Tibial nerve (tissue), 4 donors: ENCODE measurements around the gene YIF1B. TPM values are rescaled to one million over a fixed set of nuclear protein-coding genes. Genes with fewer than 3 reads are reported as not detected.

Experiments used
- DNase-seq, 2 donors: peaks; one replicate each; pipeline ENCODE4 v3.0.0-alpha.2; 2019; ENCODE audit warnings: low spot score in 2 of 2
- H3K27ac ChIP-seq, 4 donors: fragments of 200-600 bp; sonication (generic) in 3 of 4; one replicate each; pipeline ENCODE4 v1.5.1; 2017 to 2019; ENCODE audit warnings: mild to moderate bottlenecking in 1 of 4
- H3K27me3 ChIP-seq, 2 donors: fragments of 200-600 bp; sonication (generic) in 1 of 2; one replicate each; pipeline versions ENCODE4 v1.5.1 to v1.6.0; 2017 to 2019
- H3K36me3 ChIP-seq, 3 donors: fragments of 200-600 bp; sonication (generic); one replicate each; pipeline ENCODE4 v1.5.1; 2018 to 2019
- H3K4me1 ChIP-seq, 4 donors: fragments of 200-600 bp; sonication (generic) in 3 of 4; one replicate each; pipeline ENCODE4 v1.5.1; 2017 to 2019
- H3K4me3 ChIP-seq, 4 donors: fragments of 200-600 bp; sonication (generic) in 3 of 4; one replicate each; pipeline ENCODE4 v1.5.1; 2017 to 2019; ENCODE audit warnings: mild to moderate bottlenecking in 1 of 4, moderate library complexity in 1 of 4
- H3K9me3 ChIP-seq, 4 donors: fragments of 200-600 bp; sonication (generic) in 3 of 4; one replicate each; pipeline ENCODE4 v1.5.1; 2017 to 2019
- EP300 ChIP-seq, 2 donors: sonication (generic); formaldehyde crosslinking; IDR thresholded peaks; one replicate each; pipeline ENCODE4 v1.6.1; 2017; ENCODE audit warnings: antibody characterized with exemption in 2 of 2, mild to moderate bottlenecking in 1 of 2
- POLR2A ChIP-seq, 2 donors: fragments of 450-650 bp; IDR thresholded peaks; one replicate each; pipeline ENCODE4 v1.6.1; 2017; ENCODE audit warnings: antibody characterized with exemption in 2 of 2, mild to moderate bottlenecking in 2 of 2, moderate library complexity in 2 of 2
- WGBS, 2 donors: methylation state at CpG; one replicate each; pipeline ENCODE4 v1.1.5; 2018; 5-methylcytosine and 5-hydroxymethylcytosine counted together
- total RNA-seq, 4 donors: library from RNA; depleted of rRNA; stranded (reverse); fragments of >200 nt; gene quantifications; one replicate each; pipeline ENCODE4 v1.1.0, GENCODE V29; 2016
- TF ChIP-seq, protein P1 (sequence below), 5 experiments: fragments of 200-600 bp in 3 of 5; fragments of 450-650 bp in 2 of 5; sonication (generic) in 3 of 5; IDR thresholded peaks; one replicate each; pipeline ENCODE4 v1.5.1; 2016 to 2019; ENCODE audit warnings: antibody characterized with exemption in 5 of 5, mild to moderate bottlenecking in 3 of 5, moderate library complexity in 2 of 5

The YIF1B gene
- total RNA-seq, 4 donors from 2014 or later = 30.8 to 57.3 (median 46.0) TPM

DNA sequence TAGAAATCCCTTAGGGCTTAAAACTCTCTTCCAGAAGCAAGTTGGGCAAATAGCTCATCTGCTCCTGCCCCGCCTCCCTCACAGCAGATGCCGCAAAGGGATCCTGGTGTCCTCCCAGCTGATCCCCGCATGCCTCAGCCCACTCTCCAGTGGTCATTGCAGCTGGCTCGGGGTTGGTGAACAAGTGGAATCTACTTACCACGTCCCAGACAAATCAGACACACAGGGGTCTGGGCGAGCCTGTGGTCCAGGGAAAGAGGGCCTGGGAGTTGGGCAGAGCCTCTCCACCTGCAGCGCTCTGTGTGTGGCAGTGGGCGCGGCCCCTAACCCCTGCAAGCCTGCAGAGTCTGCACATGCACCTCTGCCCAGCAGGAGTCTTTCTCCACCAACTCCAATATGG is 22.5 kb downstream of the YIF1B start:
- TF ChIP-seq EP300 (IDR thresholded peaks at IDR 0.05) (no peak), POLR2A (IDR thresholded peaks at IDR 0.05) (no peak)
- TF ChIP-seq, protein P1, sequence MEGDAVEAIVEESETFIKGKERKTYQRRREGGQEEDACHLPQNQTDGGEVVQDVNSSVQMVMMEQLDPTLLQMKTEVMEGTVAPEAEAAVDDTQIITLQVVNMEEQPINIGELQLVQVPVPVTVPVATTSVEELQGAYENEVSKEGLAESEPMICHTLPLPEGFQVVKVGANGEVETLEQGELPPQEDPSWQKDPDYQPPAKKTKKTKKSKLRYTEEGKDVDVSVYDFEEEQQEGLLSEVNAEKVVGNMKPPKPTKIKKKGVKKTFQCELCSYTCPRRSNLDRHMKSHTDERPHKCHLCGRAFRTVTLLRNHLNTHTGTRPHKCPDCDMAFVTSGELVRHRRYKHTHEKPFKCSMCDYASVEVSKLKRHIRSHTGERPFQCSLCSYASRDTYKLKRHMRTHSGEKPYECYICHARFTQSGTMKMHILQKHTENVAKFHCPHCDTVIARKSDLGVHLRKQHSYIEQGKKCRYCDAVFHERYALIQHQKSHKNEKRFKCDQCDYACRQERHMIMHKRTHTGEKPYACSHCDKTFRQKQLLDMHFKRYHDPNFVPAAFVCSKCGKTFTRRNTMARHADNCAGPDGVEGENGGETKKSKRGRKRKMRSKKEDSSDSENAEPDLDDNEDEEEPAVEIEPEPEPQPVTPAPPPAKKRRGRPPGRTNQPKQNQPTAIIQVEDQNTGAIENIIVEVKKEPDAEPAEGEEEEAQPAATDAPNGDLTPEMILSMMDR (IDR thresholded peaks at IDR 0.05) = no peak
- 76 to 88% methylated on average over 8 to 9 of the region's 9 CpGs for WGBS, 2 donors
- no peak overlapping the region for H3K4me3 ChIP-seq
- H3K27ac ChIP-seq = peak overlapping the region in 2 of 4 donors; percentile 50 to 81
- peaks cover 0 to 8% (median 0%) of the 10 kb centered on the region in 3 donors for H3K36me3 ChIP-seq
- H3K9me3 ChIP-seq = no peaks in the 10 kb centered on the region
- no peaks in the 10 kb centered on the region for H3K27me3 ChIP-seq
- peaks cover 0 to 7% (median 1%) of the 10 kb centered on the region in 4 donors for H3K4me1 ChIP-seq
- no peak for DNase-seq

DNA sequence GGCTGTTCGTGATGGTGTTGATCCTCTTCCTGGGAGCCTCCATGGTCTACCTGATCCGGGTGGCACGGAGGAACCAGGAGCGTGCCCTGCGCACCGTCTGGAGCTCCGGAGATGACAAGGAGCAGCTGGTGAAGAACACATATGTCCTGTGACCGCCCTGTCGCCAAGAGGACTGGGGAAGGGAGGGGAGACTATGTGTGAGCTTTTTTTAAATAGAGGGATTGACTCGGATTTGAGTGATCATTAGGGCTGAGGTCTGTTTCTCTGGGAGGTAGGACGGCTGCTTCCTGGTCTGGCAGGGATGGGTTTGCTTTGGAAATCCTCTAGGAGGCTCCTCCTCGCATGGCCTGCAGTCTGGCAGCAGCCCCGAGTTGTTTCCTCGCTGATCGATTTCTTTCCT is 23.9 kb downstream of the YIF1B start:
- 77 to 80% methylated on average over 13 to 14 of the region's 15 CpGs for WGBS, 2 donors

DNA sequence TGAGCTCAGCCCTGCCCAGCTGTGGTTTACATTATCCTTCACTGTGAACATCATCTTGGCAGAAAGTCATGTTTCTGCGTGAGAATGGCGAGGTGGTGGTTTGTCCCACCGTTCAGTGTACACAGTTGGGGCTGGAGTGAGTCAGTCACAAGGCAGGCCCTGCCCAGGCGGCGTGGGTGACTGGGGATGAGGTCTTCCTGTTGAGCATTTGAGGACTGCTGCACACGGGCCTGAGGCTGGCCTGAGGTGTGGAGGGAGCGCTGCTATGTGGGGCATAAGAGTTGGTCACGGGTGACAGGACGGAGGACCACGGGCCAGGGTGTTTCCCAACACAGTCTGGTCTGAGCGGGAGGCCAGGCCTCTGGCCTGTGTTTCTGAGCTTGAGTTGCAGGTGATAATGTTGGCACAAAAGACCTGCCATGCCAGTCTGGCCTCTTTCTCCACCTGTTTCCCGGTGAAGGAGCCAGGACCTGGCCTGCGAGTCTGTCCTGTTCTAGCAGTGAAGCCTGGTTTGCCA is 25.1 kb downstream of the YIF1B start:
- WGBS, 2 donors = 75 to 79% methylated on average over 13 of the region's 13 CpGs
- no peaks in the 10 kb centered on the region for H3K27me3 ChIP-seq
- TF ChIP-seq, protein P1 (IDR thresholded peaks at IDR 0.05) = no peak
- no peak for TF ChIP-seq POLR2A (IDR thresholded peaks at IDR 0.05)
- TF ChIP-seq EP300 (IDR thresholded peaks at IDR 0.05) = no peak
- no peak overlapping the region for H3K4me3 ChIP-seq
- H3K27ac ChIP-seq = no peak overlapping the region
- peaks cover 0 to 8% (median 0%) of the 10 kb centered on the region in 3 donors for H3K36me3 ChIP-seq
- H3K4me1 ChIP-seq = peaks cover 0 to 15% (median 5%) of the 10 kb centered on the region in 4 donors
- DNase-seq = no peak
- no peaks in the 10 kb centered on the region for H3K9me3 ChIP-seq

More for the DNA sequence above, 23.9 kb downstream of the YIF1B start:
- Histone ChIP-seq H3K27me3 (no peaks in the 10 kb centered on the region), H3K36me3 (peaks cover 0 to 8% (median 0%) of the 10 kb centered on the region in 3 donors), H3K4me1 (peaks cover 0 to 15% (median 5%) of the 10 kb centered on the region in 4 donors), H3K9me3 (no peaks in the 10 kb centered on the region), H3K27ac (no peak overlapping the region), H3K4me3 (no peak overlapping the region)
- DNase-seq = no peak
- TF ChIP-seq EP300 (IDR thresholded peaks at IDR 0.05) (no peak), POLR2A (IDR thresholded peaks at IDR 0.05) (no peak)

DNA sequence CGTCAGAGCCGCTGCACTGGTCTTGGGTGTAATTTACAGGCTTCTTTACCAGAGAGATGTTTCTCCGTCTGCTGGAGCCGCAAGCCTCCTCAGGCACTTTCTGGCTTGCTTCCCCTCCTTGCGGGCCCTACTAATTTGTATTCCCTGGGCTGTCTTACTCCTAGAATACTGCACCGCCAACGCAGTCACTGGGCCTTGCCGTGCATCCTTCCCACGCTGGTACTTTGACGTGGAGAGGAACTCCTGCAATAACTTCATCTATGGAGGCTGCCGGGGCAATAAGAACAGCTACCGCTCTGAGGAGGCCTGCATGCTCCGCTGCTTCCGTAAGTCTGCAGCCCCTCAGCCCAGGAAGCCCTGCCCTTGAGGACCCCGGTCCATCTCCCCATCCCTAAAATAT is 25.8 kb downstream of the YIF1B start:
- Histone ChIP-seq H3K4me3 (no peak overlapping the region), H3K27me3 (no peaks in the 10 kb centered on the region), H3K36me3 (peaks cover 0 to 8% (median 0%) of the 10 kb centered on the region in 3 donors), H3K4me1 (peaks cover 0 to 15% (median 5%) of the 10 kb centered on the region in 4 donors), H3K9me3 (no peaks in the 10 kb centered on the region), H3K27ac (no peak overlapping the region)
- DNase-seq = no peak
- TF ChIP-seq EP300 (IDR thresholded peaks at IDR 0.05) = no peak
- TF ChIP-seq POLR2A (IDR thresholded peaks at IDR 0.05) = no peak
- TF ChIP-seq, protein P1 (IDR thresholded peaks at IDR 0.05) = no peak
- WGBS, 2 donors = 93 to 97% methylated on average over 15 of the region's 15 CpGs

DNA sequence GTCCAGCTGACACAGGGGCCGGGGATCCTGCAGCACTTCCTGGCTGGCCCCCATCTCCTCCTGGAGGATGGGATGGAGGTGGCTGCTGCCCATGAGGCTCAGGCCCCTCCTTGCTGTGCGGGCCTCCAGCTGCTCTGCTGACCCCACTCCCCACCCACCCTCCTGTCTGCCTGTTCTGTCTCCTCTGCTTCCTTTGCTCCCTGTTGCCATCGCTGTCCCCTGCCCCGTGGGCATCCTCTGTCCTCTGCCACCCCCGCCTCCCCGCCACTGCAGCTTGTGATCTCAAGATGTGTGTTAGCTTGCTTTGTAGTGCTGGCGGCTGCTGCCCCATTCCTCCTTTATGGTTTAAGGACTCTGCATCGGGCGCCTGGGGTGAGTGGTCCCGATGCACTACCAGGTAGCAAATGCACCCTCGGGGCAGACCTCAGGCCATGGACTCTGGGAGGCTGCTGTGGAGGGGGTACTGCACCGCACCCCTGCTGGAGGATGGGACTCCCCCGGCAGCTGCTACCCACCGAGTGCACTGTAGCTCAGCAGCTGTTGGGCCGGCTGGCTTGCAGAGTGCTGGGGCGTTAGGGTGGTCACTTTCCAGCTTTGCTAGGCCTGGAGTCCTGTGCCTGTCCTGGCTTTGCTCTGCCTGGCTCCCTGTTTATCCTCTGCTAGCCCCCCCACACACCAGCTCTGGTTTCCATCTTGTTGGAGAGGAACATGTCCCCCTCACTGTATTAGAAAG is 27.5 kb downstream of the YIF1B start:
- H3K27me3 ChIP-seq = no peaks in the 10 kb centered on the region
- WGBS, 2 donors = 68 to 69% methylated on average over 15 to 16 of the region's 16 CpGs
- H3K27ac ChIP-seq = peak overlapping the region in 1 of 4 donors; percentile 30
- peaks cover 0 to 8% (median 0%) of the 10 kb centered on the region in 3 donors for H3K36me3 ChIP-seq
- H3K4me1 ChIP-seq = peaks cover 0 to 13% (median 5%) of the 10 kb centered on the region in 4 donors
- H3K9me3 ChIP-seq = no peaks in the 10 kb centered on the region
- TF ChIP-seq EP300 (IDR thresholded peaks at IDR 0.05) (no peak), POLR2A (IDR thresholded peaks at IDR 0.05) (no peak)
- TF ChIP-seq, protein P1 (IDR thresholded peaks at IDR 0.05) = no peak
- DNase-seq = no peak
- H3K4me3 ChIP-seq = no peak overlapping the region
